Measurements from ENCODE around the gene ARHGEF39.

DNA sequence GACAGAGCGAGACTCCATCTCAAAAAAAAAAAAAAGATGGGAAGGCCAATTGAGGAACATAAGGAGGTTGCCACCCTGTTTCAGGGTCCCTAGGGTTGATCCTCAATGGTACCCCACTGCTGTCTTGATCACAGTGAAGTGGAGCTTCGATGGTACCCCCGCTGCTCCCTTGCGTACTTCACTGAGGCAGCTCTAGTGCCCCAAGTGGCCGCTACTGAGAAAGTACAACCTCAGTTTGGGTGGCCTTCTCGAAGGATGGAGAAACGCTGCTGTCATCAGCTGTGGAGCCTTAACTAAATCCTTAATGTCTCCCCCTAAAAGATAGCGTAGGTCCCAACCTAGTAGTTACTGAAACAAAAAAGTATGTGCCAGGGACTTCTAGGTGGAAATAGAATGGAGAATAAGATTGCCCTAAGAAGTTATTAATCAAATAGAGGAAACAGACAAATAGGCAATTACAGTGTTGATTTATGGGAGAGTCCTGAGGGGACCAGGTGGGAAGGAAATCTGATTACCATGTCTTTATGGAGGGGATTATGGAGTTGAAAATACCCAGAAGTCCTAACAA is 53.7 kb downstream of the ARHGEF39 start:
- TF ChIP-seq POLR2A (IDR thresholded peaks at IDR 0.05; ENCODE audit: low read depth, low read length) (no peak), POLR2AphosphoS5 (IDR thresholded peaks at IDR 0.05; ENCODE audit: low read depth, low read length) (no peak)
